Mesenchymal stem cell (in vitro differentiated cells and primary cell): Measurements from ENCODE around the gene VSTM2L.
A peak's percentile ranks its signal among the peaks of the same experiment; 100 is the strongest.

Experiments used
- DNase-seq: peaks from one replicate; pipeline ENCODE4 v3.0.0-alpha.2; 2013
- H2AFZ ChIP-seq: one replicate; pipeline ENCODE4 v1.6.1; 2013; ENCODE audit warnings: low read depth, mild to moderate bottlenecking, control low read depth, inconsistent platforms, low read length, moderate library complexity
- H2AK5ac ChIP-seq: 2 replicates; pipeline ENCODE4 v1.6.1; 2013; ENCODE audit warnings: low read length, moderate library complexity, mild to moderate bottlenecking, inconsistent platforms; ENCODE audit not compliant: severe bottlenecking
- H2BK120ac ChIP-seq: one replicate; pipeline ENCODE4 v1.6.1; 2013; ENCODE audit warnings: low read depth, mild to moderate bottlenecking, inconsistent platforms, low read length, moderate library complexity
- H2BK12ac ChIP-seq, 2 experiments: one replicate each; pipeline ENCODE4 v1.6.1; 2013; ENCODE audit warnings: inconsistent platforms in 2 of 2, low read length in 2 of 2, mild to moderate bottlenecking in 2 of 2, moderate library complexity in 2 of 2, control low read depth in 1 of 2
- H2BK15ac ChIP-seq: one replicate; pipeline ENCODE4 v1.6.1; 2013; ENCODE audit warnings: mild to moderate bottlenecking, low read depth, inconsistent platforms; ENCODE audit not compliant: poor library complexity, severe bottlenecking
- H2BK5ac ChIP-seq: 2 replicates; pipeline ENCODE4 v1.6.1; 2013; ENCODE audit warnings: low read depth, mild to moderate bottlenecking, low read length, control low read depth, inconsistent platforms; ENCODE audit not compliant: poor library complexity, severe bottlenecking
- H3K14ac ChIP-seq, 2 experiments: one replicate each; pipeline ENCODE4 v1.6.1; 2013; ENCODE audit warnings: inconsistent platforms in 2 of 2, low read length in 2 of 2, control low read depth in 1 of 2, mild to moderate bottlenecking in 1 of 2, moderate library complexity in 1 of 2
- H3K18ac ChIP-seq, 2 experiments: one replicate each; pipeline ENCODE4 v1.6.1; 2013; ENCODE audit warnings: inconsistent platforms in 2 of 2, low read length in 2 of 2, control low read depth in 1 of 2, low read depth in 1 of 2, mild to moderate bottlenecking in 1 of 2
- H3K23ac ChIP-seq, 2 experiments: one replicate each; pipeline ENCODE4 v1.6.1; 2013; ENCODE audit warnings: inconsistent platforms in 2 of 2, low read length in 2 of 2, mild to moderate bottlenecking in 2 of 2, moderate library complexity in 2 of 2, control low read depth in 1 of 2
- H3K27ac ChIP-seq: 2 replicates; pipeline ENCODE4 v1.5.1; 2013; ENCODE audit warnings: mild to moderate bottlenecking, moderate library complexity, low read length, control low read depth, inconsistent platforms; ENCODE audit not compliant: poor library complexity, severe bottlenecking
- H3K27me3 ChIP-seq, 2 experiments: 2 replicates each; pipeline versions ENCODE4 v1.6.1 to v1.7.0; 2013; ENCODE audit warnings: low read length in 2 of 2, mild to moderate bottlenecking in 2 of 2, moderate library complexity in 2 of 2, control low read depth in 1 of 2, inconsistent platforms in 1 of 2; ENCODE audit not compliant: control insufficient read depth in 1 of 2, insufficient read depth in 1 of 2
- H3K36me3 ChIP-seq, 2 experiments: 2 replicates each; pipeline versions ENCODE4 v1.6.1 to v1.7.0; 2013; ENCODE audit warnings: low read length in 2 of 2, control low read depth in 1 of 2, inconsistent platforms in 1 of 2, low read depth in 1 of 2, mild to moderate bottlenecking in 1 of 2; ENCODE audit not compliant: insufficient read depth in 2 of 2, control insufficient read depth in 1 of 2
- H3K4ac ChIP-seq, 2 experiments: one replicate each; pipeline ENCODE4 v1.6.1; 2013; ENCODE audit warnings: inconsistent platforms in 2 of 2, low read length in 2 of 2, mild to moderate bottlenecking in 2 of 2, moderate library complexity in 2 of 2, control low read depth in 1 of 2, low read depth in 1 of 2
- H3K4me1 ChIP-seq: 2 replicates; pipeline ENCODE4 v1.6.1; 2013; ENCODE audit warnings: low read depth, low read length, control low read depth; ENCODE audit not compliant: control insufficient read depth, insufficient read depth
- H3K4me2 ChIP-seq: 2 replicates; pipeline ENCODE4 v1.6.1; 2013; ENCODE audit warnings: low read length, mild to moderate bottlenecking, inconsistent platforms; ENCODE audit not compliant: poor library complexity, severe bottlenecking
- H3K4me3 ChIP-seq, 2 experiments: 2 replicates each; pipeline versions ENCODE4 v1.5.1 to v1.7.0; 2013; ENCODE audit warnings: low read length in 2 of 2, mild to moderate bottlenecking in 2 of 2, control low read depth in 1 of 2, low read depth in 1 of 2; ENCODE audit not compliant: insufficient read depth in 1 of 2
- H3K79me1 ChIP-seq: replicated peaks from 2 replicates; pipeline ENCODE4 v1.6.1; 2013; ENCODE audit warnings: mild to moderate bottlenecking, control low read depth, low read length, inconsistent platforms; ENCODE audit not compliant: poor library complexity, severe bottlenecking
- H3K9ac ChIP-seq: 2 replicates; pipeline ENCODE4 v1.7.0; 2013; ENCODE audit warnings: mild to moderate bottlenecking, low read length, moderate library complexity
- H3K9me3 ChIP-seq: 2 replicates; pipeline ENCODE4 v1.7.0; 2013; ENCODE audit warnings: mild to moderate bottlenecking, low read length; ENCODE audit not compliant: control insufficient read depth
- H4K8ac ChIP-seq: one replicate; pipeline ENCODE4 v1.6.1; 2013; ENCODE audit warnings: inconsistent platforms, mild to moderate bottlenecking, low read length, moderate library complexity
- H4K91ac ChIP-seq: one replicate; pipeline ENCODE4 v1.6.1; 2013; ENCODE audit warnings: mild to moderate bottlenecking, low read length, inconsistent platforms
- WGBS: methylation state at CpG from one replicate; pipeline ENCODE4 v1.1.7; 2013; ENCODE audit warnings: mixed read lengths; 5-methylcytosine and 5-hydroxymethylcytosine counted together

VSTM2L gene

DNA sequence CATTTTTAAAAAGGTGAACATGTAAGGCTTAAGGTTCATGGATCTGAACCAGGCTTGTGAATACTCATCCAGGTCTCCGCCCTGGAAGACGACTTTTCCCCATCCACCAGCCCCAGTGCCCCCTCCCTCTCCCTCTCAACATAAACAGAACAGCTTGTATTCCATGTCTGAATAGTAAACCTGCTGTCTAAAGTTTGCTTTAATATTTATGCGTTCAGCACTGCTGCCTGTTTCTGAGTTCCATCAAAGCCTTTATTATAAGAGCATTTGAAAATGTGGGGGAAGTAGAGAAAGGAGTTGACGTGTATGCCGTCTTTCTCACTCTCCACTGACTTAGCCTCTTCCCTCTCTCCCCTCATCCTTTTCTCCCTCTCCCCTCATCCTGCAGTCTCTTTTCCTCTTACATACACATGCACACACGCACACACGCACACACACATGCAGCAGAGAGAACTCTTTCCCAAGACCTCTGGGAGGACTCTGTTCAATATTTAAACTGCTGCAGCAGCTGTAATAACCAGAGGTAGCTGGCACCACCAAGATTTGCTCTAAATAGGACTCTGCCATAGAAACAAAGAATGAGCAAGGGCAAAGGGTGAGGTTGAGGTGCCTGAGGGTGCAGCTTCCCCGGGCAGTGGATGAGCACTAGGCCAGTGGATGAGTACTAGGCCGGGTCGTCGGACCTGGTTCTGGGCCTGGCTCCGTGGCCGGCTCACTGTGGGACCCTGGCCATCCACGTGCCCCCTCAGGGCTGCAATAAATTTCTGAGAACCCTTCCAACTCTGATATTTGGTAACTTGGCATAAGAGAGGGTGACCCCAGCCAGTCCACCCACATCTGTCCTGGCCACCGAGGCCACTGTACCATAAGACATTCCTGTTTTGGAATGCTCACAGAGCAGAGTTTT is 35.4 kb upstream of the VSTM2L start:
- Histone ChIP-seq H2BK5ac (no peak overlapping the region), H3K79me1 (no peaks in the 10 kb centered on the region), H3K4ac (no peak overlapping the region), H3K9me3 (no peaks in the 10 kb centered on the region), H3K27me3 (no peaks in the 10 kb centered on the region), H2AK5ac (no peak overlapping the region), H3K14ac (no peak overlapping the region), H3K23ac (no peak overlapping the region), H2BK12ac (no peak overlapping the region), H2BK15ac (no peak overlapping the region), H2BK120ac (no peak overlapping the region), H3K4me1 (peaks cover 1% of the 10 kb centered on the region), H4K8ac (no peak overlapping the region), H3K18ac (no peak overlapping the region), H4K91ac (no peak overlapping the region), H3K9ac (no peak overlapping the region), H2AFZ (no peak overlapping the region), H3K27ac (no peak overlapping the region), H3K4me2 (no peak overlapping the region), H3K4me3 (no peak overlapping the region), H3K36me3 (peaks cover 45 to 50% of the 10 kb centered on the region in 2 experiments)
- DNase-seq, result peak; percentile 11
- WGBS, result 93% methylated on average over 12 of the region's 15 CpGs

DNA sequence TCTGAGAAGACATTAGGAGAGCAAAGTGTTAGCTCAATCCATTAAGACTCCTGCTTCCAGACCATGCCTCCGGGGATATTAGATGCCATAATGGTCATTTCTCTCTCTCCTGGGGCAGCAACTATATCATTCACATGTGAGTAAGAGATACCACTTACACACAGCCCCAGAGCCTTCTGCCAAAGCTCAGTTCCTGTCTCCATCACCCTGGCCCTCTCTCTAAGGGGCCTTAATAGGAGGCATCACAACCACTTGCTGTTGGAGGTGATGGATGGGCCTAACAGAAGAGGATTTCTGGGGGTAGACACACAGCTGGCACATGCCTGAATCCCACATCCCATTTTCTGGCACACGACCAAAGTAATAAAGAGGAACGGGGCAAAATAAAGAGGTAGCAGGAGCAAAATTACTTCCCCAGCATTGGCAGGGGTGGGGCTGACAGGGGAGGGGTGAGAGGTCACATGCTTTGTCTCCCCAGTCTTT is 34.0 kb upstream of the VSTM2L start:
- DNase-seq, result no peak
- Histone ChIP-seq H3K4ac (no peak overlapping the region), H3K23ac (no peak overlapping the region), H2AK5ac (no peak overlapping the region), H2BK15ac (no peak overlapping the region), H2BK12ac (no peak overlapping the region), H3K9me3 (no peaks in the 10 kb centered on the region), H3K4me2 (no peak overlapping the region), H3K4me1 (peaks cover 1% of the 10 kb centered on the region), H4K91ac (no peak overlapping the region), H3K27ac (no peak overlapping the region), H3K4me3 (no peak overlapping the region), H3K14ac (no peak overlapping the region), H3K9ac (no peak overlapping the region), H3K18ac (no peak overlapping the region), H3K27me3 (no peaks in the 10 kb centered on the region), H2AFZ (no peak overlapping the region), H3K79me1 (no peaks in the 10 kb centered on the region), H3K36me3 (peaks cover 44 to 50% of the 10 kb centered on the region in 2 experiments), H2BK120ac (no peak overlapping the region), H4K8ac (no peak overlapping the region), H2BK5ac (no peak overlapping the region)
- 90% methylated on average over 3 of the region's 3 CpGs for WGBS

DNA sequence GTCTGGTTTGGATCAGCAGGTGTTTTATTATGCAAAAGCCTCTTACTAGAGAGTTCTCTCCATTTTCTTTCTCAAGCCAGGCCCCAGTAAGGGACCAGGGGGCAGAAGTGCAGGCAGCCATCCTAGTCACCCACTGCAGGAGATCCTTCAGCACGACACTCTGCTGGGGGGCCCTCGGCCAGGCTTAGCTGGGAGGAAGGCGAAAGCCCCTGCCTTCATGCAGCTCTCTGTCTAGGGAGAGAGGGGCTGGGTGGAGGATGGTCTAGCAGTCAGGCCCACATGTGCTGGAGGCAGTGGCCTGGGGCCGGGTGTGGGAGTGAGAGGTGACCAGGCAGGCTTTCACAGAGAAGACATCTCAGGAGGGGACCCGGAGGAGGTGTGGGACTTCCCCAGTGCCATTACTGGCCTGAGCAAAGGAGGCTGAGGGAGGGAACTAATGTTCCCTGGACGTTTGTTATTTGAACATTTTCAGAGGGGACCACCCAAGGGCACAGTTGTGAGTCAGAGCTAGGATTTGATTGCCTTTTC is 33.5 kb upstream of the VSTM2L start:
- no peak overlapping the region for H3K27ac ChIP-seq
- DNase-seq, result no peak
- H3K4me2 ChIP-seq, result no peak overlapping the region
- H2BK12ac ChIP-seq, result no peak overlapping the region
- H4K91ac ChIP-seq, result no peak overlapping the region
- peaks cover 1% of the 10 kb centered on the region for H3K4me1 ChIP-seq
- WGBS, result 82% methylated on average over 5 of the region's 6 CpGs
- no peak overlapping the region for H3K18ac ChIP-seq
- no peak overlapping the region for H3K4ac ChIP-seq
- H3K23ac ChIP-seq, result no peak overlapping the region
- no peak overlapping the region for H2AK5ac ChIP-seq
- peaks cover 46 to 55% of the 10 kb centered on the region in 2 experiments for H3K36me3 ChIP-seq
- H3K27me3 ChIP-seq, result no peaks in the 10 kb centered on the region
- H4K8ac ChIP-seq, result no peak overlapping the region
- no peaks in the 10 kb centered on the region for H3K79me1 ChIP-seq
- no peak overlapping the region for H3K9ac ChIP-seq
- no peaks in the 10 kb centered on the region for H3K9me3 ChIP-seq
- H3K14ac ChIP-seq, result no peak overlapping the region
- H2AFZ ChIP-seq, result no peak overlapping the region
- H2BK15ac ChIP-seq, result no peak overlapping the region
- no peak overlapping the region for H2BK120ac ChIP-seq
- H2BK5ac ChIP-seq, result no peak overlapping the region
- H3K4me3 ChIP-seq, result no peak overlapping the region

DNA sequence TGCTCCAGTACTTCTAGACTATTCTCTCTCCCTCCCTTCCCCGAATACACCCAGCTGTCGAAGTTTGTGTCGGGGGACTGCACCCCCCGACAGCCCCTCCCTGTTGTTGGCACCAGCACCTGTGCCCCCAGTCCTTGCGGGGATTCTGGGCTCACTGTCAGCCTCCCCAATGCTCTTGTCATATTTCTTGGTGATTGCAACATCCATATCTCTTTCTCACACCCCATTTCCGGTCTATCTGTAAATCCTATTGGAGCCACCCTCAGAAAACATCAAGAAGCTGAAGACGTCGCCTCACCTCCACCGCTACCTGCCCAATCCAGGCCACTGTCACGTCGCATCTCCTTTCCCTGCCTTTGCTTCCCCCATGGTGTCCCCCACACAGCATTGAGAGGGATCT is 32.6 kb upstream of the VSTM2L start:
- no peak for DNase-seq
- Histone ChIP-seq H3K27ac (no peak overlapping the region), H4K91ac (no peak overlapping the region), H3K4ac (no peak overlapping the region), H3K4me2 (no peak overlapping the region), H3K9ac (no peak overlapping the region), H3K9me3 (no peaks in the 10 kb centered on the region), H3K36me3 (peaks cover 50 to 51% of the 10 kb centered on the region in 2 experiments), H3K14ac (no peak overlapping the region), H3K18ac (no peak overlapping the region), H3K79me1 (no peaks in the 10 kb centered on the region), H2BK15ac (no peak overlapping the region), H2AK5ac (no peak overlapping the region), H3K23ac (no peak overlapping the region), H4K8ac (no peak overlapping the region), H2BK5ac (no peak overlapping the region), H3K27me3 (no peaks in the 10 kb centered on the region), H3K4me1 (peaks cover 1% of the 10 kb centered on the region), H2BK120ac (no peak overlapping the region), H2BK12ac (no peak overlapping the region), H3K4me3 (no peak overlapping the region), H2AFZ (no peak overlapping the region)
- WGBS, result 88% methylated on average over 11 of the region's 11 CpGs
